Fibroblast of pulmonary artery (primary cell): ENCODE measurements around the gene LRRC40.
A peak's percentile ranks its signal among the peaks of the same experiment; 100 is the strongest.

Source experiments
- DNase-seq: peaks from one replicate; pipeline ENCODE4 v3.0.0-alpha.2; 2010; ENCODE audit warnings: low read depth
- H3K4me3 ChIP-seq: replicated peaks from 2 replicates; pipeline ENCODE4 v1.5.1; 2011; ENCODE audit warnings: low read depth, mild to moderate bottlenecking, control low read depth, low read length, moderate library complexity
- TF ChIP-seq, protein P1 (sequence below): IDR thresholded peaks from 2 replicates; pipeline ENCODE4 v1.5.1; 2011; ENCODE audit warnings: mild to moderate bottlenecking, control low read depth, low read length, inconsistent platforms; ENCODE audit errors: missing control alignments

LRRC40 gene

DNA sequence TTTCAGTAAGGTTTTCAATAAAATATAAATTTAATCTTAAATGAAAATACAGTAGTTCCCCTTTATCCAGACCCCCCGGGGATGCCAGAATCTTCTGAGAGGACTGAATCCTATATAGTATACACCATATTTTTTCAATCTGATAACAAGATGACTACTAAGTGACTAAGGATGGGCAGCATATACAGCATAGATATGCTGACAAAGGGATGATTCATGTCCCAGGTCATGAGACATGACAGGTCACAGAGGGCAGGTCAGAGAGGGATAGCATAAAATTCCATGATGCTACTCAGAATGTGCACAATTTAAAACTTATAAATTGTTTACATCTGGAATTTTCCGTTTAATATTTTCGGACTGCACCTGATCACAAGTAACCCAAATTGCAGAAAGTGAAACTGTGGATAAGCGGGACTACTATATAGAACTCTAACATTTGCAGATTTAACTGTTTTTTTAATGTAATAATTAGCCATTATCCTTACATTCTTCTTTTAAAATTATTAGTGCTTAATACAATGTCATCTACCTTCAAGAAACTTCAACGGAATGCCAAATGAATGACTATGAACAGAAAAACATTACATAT is 48.8 kb downstream of the LRRC40 start:
- TF ChIP-seq, protein P1, sequence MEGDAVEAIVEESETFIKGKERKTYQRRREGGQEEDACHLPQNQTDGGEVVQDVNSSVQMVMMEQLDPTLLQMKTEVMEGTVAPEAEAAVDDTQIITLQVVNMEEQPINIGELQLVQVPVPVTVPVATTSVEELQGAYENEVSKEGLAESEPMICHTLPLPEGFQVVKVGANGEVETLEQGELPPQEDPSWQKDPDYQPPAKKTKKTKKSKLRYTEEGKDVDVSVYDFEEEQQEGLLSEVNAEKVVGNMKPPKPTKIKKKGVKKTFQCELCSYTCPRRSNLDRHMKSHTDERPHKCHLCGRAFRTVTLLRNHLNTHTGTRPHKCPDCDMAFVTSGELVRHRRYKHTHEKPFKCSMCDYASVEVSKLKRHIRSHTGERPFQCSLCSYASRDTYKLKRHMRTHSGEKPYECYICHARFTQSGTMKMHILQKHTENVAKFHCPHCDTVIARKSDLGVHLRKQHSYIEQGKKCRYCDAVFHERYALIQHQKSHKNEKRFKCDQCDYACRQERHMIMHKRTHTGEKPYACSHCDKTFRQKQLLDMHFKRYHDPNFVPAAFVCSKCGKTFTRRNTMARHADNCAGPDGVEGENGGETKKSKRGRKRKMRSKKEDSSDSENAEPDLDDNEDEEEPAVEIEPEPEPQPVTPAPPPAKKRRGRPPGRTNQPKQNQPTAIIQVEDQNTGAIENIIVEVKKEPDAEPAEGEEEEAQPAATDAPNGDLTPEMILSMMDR, result no peak
- DNase-seq, result no peak
- H3K4me3 ChIP-seq, result no peak overlapping the region

DNA sequence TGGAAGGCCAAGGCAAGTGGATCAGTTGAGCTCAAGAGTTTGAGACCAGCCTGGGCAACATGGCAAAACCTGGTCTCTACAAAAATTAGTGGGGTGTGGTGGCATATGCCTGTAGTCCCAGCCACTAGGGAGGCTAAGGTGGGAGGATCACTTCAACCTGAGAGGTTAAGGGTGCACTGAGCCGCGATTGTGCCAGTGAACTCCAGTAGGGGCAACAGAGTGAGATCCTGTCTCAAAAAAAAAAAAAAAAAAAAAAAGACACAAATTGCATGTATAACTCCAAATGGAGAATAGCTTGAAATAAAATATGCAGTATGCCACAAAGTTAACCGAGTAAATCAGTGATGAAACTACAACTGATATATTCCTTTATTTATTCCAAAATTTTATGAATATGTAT is 51.6 kb downstream of the LRRC40 start:
- TF ChIP-seq, protein P1, result no peak
- DNase-seq, result no peak
- no peak overlapping the region for H3K4me3 ChIP-seq

DNA sequence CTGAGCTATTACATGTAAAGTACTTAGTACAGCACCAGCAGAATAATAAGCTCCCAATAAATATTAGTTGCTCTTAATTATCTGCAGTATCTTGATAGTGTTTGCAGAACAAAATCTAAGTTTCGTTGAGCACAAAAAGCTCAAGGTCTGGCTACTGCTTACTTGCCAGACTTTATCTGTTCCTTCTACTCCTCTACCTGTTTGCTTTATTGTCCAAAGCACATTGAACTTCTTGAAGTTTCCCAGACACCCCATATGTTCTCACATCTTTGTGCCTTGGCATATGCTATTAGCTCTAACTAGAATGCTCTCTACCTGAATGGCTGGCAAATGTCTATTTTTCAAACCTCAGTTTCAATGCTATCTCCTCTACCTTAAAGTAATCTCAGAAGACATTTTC is 54.9 kb downstream of the LRRC40 start:
- TF ChIP-seq, protein P1, result no peak
- H3K4me3 ChIP-seq, result no peak overlapping the region
- DNase-seq, result no peak

DNA sequence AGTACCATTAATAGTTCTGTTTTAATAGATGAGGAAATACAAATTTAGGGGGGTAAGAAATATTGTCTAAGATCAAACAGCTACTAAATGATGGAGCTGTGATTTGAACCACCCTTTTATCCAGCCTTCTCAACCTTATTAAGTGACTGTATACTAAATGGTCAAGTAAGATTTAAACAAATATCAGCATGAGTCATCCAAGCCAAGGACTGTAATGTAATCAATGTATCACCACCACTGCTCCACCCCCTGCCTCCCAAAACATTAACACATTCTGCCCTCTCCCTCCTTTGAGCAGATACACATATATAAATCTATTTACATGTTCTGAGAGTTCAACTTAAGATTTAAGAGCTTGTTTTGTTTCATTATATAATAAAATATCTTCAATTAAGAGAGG is 58.9 kb downstream of the LRRC40 start:
- TF ChIP-seq, protein P1, result no peak
- DNase-seq, result no peak
- H3K4me3 ChIP-seq, result no peak overlapping the region

DNA sequence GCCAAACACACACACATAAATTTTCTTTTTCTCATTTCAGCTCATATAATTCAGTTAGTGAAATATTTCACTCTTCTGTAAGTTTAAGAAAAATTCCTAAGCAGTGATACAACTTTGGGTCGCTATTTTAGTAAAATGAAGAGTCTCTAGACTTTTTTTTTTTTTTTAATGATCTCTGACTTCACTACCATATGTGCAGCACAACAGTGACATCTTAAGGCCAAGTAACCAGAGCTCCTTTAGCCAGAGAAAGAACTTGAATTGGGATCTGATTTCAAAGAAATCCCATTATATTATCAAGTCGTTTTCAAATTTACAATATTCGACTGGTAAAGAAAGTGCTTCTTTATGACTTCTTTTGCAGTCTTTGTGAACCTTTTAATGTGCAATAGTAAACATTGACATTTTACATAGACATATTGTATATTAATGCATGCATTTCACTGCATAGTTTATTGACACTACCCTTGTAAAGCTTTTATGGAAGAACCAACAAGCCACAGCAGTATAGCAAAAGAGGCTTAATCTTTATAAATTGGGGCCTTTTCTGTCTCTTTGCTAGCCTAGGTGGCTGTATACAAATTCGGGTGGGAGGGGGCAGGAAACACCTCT is 62.2 kb downstream of the LRRC40 start:
- peak; percentile 55 for DNase-seq
- H3K4me3 ChIP-seq, result no peak overlapping the region
- TF ChIP-seq, protein P1, result peak; percentile 27

DNA sequence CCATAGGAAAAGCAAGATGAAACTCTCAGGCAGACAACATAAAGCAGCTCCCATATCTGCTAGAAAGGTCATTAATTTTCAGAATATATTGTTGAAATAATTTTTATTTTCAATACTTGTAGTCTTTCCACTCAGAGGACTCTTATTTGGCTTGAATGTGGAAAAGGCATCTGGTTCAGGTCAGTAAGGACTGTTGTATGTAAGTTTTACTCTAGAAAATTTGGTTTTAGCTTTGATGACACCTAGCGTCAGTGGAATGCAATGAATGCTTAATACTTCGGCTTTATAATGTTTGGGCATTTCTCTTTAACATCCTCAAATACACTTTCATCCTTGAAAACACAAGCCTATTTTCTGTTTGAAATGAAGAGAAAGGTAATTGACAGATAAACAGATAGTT is 63.3 kb downstream of the LRRC40 start:
- TF ChIP-seq, protein P1, result peak; percentile 65
- DNase-seq, result peak; percentile 61
- H3K4me3 ChIP-seq, result no peak overlapping the region

DNA sequence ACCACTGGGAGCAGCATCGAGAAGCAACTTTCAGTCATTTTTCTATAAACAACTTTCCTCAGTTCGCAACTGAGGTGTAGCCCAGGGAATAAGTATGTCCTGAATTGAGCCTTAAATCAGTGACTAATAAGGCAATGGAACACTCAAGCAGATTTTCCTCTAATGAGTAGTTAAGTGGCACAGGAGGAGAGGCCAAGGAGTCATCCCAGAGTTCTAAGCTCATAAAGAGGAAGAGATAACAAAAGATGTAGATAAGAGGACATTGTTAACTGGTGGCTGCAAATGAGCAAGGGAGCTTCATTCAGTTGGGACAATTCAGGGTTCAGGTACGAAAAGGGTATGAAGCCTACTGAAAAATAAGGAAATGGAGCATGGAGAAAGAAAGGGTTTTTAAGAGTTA is 64.5 kb downstream of the LRRC40 start:
- DNase-seq, result peak; percentile 6
- no peak overlapping the region for H3K4me3 ChIP-seq
- TF ChIP-seq, protein P1, result peak; percentile 4
